Stimulated activated CD4-positive, alpha-beta T cell treated with anti-CD3 and anti-CD28 coated beads, Interleukin-1b, Interleukin-23, amount 100 ng/mL, for 1 hour (primary cell): ENCODE results near the gene ASB4.

Experiments
- DNase-seq, 2 donors: peaks; one replicate each; pipeline ENCODE4 v3.0.0-alpha.2; 2020; ENCODE audit warnings: low read depth in 2 of 2

Gene ASB4

GRCh38 chr7:95553939-95554338, 68.2 kb downstream of the ASB4 start:
- no peak for DNase-seq

- no peak for DNase-seq
Observed at GRCh38 chr7:95556777-95557176, 71.0 kb downstream of the ASB4 start.

GRCh38 chr7:95558864-95559263, 73.1 kb downstream of the ASB4 start:
- no peak for DNase-seq

GRCh38 chr7:95560674-95561073, 74.9 kb downstream of the ASB4 start:
- no peak for DNase-seq

- no peak for DNase-seq
Observed at GRCh38 chr7:95569720-95570119, 84.0 kb downstream of the ASB4 start.

GRCh38 chr7:95577137-95577536, 91.4 kb downstream of the ASB4 start:
- no peak for DNase-seq

- no peak for DNase-seq
Observed at GRCh38 chr7:95578299-95578855, 92.6 kb downstream of the ASB4 start.

GRCh38 chr7:95579318-95579717, 93.6 kb downstream of the ASB4 start:
- DNase-seq, result no peak

GRCh38 chr7:95581467-95581866, 95.7 kb downstream of the ASB4 start:
- DNase-seq, result no peak

GRCh38 chr7:95582578-95583293, 97.0 kb downstream of the ASB4 start:
- no peak for DNase-seq

- no peak for DNase-seq
Observed at GRCh38 chr7:95583834-95584621, 98.3 kb downstream of the ASB4 start.

- DNase-seq, result no peak
Observed at GRCh38 chr7:95584769-95585425, 99.2 kb downstream of the ASB4 start.

GRCh38 chr7:95585426-95585789, 99.7 kb downstream of the ASB4 start:
- no peak for DNase-seq

GRCh38 chr7:95586951-95587301, 101.2 kb downstream of the ASB4 start:
- DNase-seq, result no peak

- DNase-seq, result no peak
Observed at GRCh38 chr7:95589031-95589430, 103.3 kb downstream of the ASB4 start.

- no peak for DNase-seq
Observed at GRCh38 chr7:95589766-95590165, 104.0 kb downstream of the ASB4 start.
